ENCODE data around the gene EFHC2.

EFHC2 gene

GRCh38 chrX:44239036-44239435 lies 104.4 kb downstream of the EFHC2 start:
- no peak for TF ChIP-seq CTCF (IDR thresholded peaks at IDR 0.05; ENCODE audit: low read depth, low read length)
- Histone ChIP-seq H3K36me3 (no peaks in the 10 kb centered on the region), H3K4me3 (ENCODE audit: low read depth, low read length) (no peak overlapping the region), H3K9me3 (no peaks in the 10 kb centered on the region), H3K27me3 (no peaks in the 10 kb centered on the region), H3K4me1 (no peaks in the 10 kb centered on the region)
- DNase-seq, result no peak

GRCh38 chrX:44235534-44235933 lies 107.9 kb downstream of the EFHC2 start:
- Histone ChIP-seq H3K27me3 (no peaks in the 10 kb centered on the region), H3K9me3 (no peaks in the 10 kb centered on the region), H3K4me3 (ENCODE audit: low read depth, low read length) (no peak overlapping the region), H3K4me1 (no peaks in the 10 kb centered on the region), H3K36me3 (no peaks in the 10 kb centered on the region)
- TF ChIP-seq CTCF (IDR thresholded peaks at IDR 0.05; ENCODE audit: low read depth, low read length), result no peak
- DNase-seq, result no peak

- Histone ChIP-seq H3K36me3 (no peaks in the 10 kb centered on the region), H3K9me3 (no peaks in the 10 kb centered on the region), H3K4me1 (no peaks in the 10 kb centered on the region), H3K4me3 (ENCODE audit: low read depth, low read length) (no peak overlapping the region), H3K27me3 (no peaks in the 10 kb centered on the region)
- no peak for DNase-seq
- TF ChIP-seq CTCF (IDR thresholded peaks at IDR 0.05; ENCODE audit: low read depth, low read length), result no peak
Observed at GRCh38 chrX:44234541-44234940, 108.9 kb downstream of the EFHC2 start.

GRCh38 chrX:44234116-44234515 lies 109.4 kb downstream of the EFHC2 start:
- no peak for DNase-seq

GRCh38 chrX:44232081-44232480 lies 111.4 kb downstream of the EFHC2 start:
- H3K36me3 ChIP-seq, result no peaks in the 10 kb centered on the region
- TF ChIP-seq CTCF (IDR thresholded peaks at IDR 0.05; ENCODE audit: low read depth, low read length), result no peak

More at GRCh38 chrX:44234116-44234515, 109.4 kb downstream of the EFHC2 start:
- TF ChIP-seq CTCF (IDR thresholded peaks at IDR 0.05; ENCODE audit: low read depth, low read length), result no peak
- Histone ChIP-seq H3K9me3 (no peaks in the 10 kb centered on the region), H3K4me1 (no peaks in the 10 kb centered on the region), H3K36me3 (no peaks in the 10 kb centered on the region), H3K4me3 (ENCODE audit: low read depth, low read length) (no peak overlapping the region), H3K27me3 (no peaks in the 10 kb centered on the region)

GRCh38 chrX:44228621-44229020 lies 114.9 kb downstream of the EFHC2 start:
- Histone ChIP-seq H3K36me3 (no peaks in the 10 kb centered on the region), H3K27me3 (no peaks in the 10 kb centered on the region), H3K4me3 (ENCODE audit: low read depth, low read length) (no peak overlapping the region), H3K4me1 (no peaks in the 10 kb centered on the region), H3K9me3 (no peaks in the 10 kb centered on the region)
- TF ChIP-seq CTCF (IDR thresholded peaks at IDR 0.05; ENCODE audit: low read depth, low read length), result no peak
- no peak for DNase-seq

More at GRCh38 chrX:44232081-44232480, 111.4 kb downstream of the EFHC2 start:
- no peaks in the 10 kb centered on the region for H3K9me3 ChIP-seq
- no peak for DNase-seq
- H3K4me1 ChIP-seq, result no peaks in the 10 kb centered on the region
- H3K27me3 ChIP-seq, result no peaks in the 10 kb centered on the region
- no peak overlapping the region for H3K4me3 ChIP-seq (ENCODE audit: low read depth, low read length)

Data from BE2C (cell line).